Stimulated activated CD8-positive, alpha-beta memory T cell treated with anti-CD3 and anti-CD28 coated beads, Interleukin-2, amount 100 ng/mL, for 1 hour (primary cell): Measurements from ENCODE around the gene MORC1.
"Not testable (repeated sequence)": the region's sequence is repeated elsewhere in the genome, so short reads cannot be mapped to it uniquely, and the experiment has no call there.

ENCODE experiments used
- DNase-seq, 2 donors: peaks; one replicate each; pipeline ENCODE4 v3.0.0-alpha.2; 2020; ENCODE audit warnings: low read depth in 2 of 2

Gene MORC1

DNA sequence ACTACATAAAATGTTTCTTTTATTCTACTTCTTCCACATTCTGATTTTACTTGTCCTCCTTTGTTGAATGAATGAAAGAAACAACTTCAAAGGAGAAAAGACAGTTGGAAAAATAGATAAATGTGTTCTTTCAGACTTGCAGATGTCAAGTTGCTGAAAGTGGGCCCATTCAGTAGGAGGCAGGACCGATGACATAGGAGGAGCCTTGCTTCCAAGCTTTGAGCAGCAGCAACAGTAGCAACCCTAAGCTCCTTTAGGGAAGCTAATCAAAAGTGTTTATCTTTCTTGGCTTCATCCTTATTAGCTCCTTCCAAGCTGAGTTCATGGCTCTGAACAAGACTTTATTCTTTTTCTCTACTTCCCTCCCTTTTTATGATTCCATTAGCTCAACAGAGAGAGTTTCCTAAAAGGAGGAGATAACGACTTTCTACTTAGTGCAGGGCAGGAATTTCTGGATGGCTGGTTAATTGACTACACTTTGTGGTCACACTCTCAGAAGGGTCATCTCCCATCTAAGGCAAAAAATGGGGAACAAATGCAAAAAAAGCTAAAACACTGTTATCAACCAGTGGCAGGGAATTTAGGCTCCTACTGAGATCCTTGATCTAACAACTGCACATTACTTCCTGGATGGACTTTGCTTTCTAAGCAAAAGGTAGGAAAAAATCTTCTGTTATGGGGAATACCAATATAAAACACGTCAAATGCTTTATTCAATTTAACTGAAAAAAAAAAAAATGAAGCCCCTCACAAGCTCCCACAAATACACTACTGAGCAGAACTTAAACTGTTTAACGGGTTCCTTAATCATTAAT, 4.8 kb downstream of the MORC1 start:
- DNase-seq, result no peak

- no peak for DNase-seq
Measured at GRCh38 chr3:109109574-109109973, 8.4 kb downstream of the MORC1 start.

- no peak for DNase-seq
Measured at GRCh38 chr3:109098079-109098644, 19.8 kb downstream of the MORC1 start.

- DNase-seq, result no peak
Measured at GRCh38 chr3:109095166-109095565, 22.8 kb downstream of the MORC1 start.

- no peak for DNase-seq
Measured at GRCh38 chr3:109093561-109093960, 24.4 kb downstream of the MORC1 start.

- DNase-seq, result no peak
Measured at GRCh38 chr3:109091846-109092245, 26.1 kb downstream of the MORC1 start.

DNA sequence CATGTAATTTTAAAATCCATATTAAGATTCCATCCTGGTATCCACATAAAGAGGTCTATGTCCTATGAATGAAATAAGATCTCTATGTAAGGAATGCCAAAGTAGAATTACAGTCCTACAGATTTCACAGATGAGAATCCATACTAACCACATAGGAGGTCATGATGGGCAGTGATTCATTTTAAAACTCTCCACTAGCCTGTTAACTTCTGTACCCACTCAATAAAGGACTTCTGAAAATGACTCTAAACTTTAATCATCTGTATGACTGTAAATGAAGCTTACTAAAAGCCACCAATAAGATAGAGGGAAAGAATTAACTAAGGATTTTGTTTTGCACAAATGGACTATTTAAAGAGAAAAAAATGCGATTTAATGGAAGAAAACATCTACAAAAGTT, 28.7 kb downstream of the MORC1 start:
- DNase-seq, result no peak

GRCh38 chr3:109081746-109082510, 36.0 kb downstream of the MORC1 start:
- DNase-seq, result no peak

DNA sequence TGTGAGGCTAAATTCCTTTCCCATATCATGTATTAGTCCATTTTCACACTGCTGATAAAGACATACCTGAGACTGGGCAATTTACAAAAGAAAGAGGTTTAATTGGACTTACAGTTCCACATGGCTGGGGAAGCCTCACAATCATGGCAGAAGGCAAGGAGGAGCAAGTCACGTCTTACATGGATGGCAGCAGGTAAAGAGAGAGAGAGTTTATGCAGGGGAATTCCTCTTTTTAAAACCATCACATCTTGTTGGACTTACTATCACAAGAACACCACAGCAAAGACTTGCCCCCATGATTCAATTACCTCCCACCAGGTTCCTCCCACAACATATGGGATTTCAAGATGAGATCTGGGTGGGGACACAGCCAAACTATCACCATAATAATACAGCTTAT, 37.8 kb downstream of the MORC1 start:
- DNase-seq, result not testable (repeated sequence)

DNA sequence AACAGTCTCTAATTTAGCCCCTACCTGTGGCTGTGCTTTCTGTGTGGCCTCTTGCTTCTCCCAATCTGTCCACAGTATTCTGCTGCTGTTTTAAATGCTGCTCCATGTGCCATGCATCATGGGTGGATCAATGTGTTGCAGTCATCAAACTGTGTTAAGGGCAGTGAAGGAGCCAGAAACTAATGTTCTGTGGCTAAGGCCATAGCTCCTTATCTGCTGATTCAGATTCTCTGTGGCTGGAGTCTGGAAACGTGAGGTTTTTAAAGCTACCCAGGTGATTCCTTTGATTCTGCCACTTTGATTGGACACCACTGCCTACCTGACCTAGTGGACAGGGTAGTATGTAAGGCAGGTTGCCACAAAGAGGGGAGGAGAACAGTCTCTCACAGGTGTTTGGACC, 44.8 kb downstream of the MORC1 start:
- DNase-seq, result no peak

DNA sequence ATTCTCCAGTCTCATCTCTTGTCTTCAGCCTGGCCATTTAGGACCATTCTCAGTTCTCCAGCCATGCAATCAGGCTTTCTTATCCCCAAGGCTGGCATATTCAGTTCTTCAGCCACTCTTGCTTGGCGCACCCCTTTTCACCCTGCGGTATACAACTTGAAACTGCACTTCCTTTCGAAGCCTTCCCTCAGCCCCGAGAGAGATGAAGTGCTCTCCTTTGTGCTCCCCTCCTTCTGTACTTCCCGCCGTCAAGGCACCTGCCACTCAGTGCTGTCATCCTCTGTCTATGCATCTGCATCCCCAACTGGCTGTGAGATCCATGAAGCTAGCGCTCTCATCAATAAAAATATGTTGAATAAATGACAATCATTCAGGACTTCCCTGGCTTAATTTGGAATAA, 45.7 kb downstream of the MORC1 start:
- no peak for DNase-seq

DNA sequence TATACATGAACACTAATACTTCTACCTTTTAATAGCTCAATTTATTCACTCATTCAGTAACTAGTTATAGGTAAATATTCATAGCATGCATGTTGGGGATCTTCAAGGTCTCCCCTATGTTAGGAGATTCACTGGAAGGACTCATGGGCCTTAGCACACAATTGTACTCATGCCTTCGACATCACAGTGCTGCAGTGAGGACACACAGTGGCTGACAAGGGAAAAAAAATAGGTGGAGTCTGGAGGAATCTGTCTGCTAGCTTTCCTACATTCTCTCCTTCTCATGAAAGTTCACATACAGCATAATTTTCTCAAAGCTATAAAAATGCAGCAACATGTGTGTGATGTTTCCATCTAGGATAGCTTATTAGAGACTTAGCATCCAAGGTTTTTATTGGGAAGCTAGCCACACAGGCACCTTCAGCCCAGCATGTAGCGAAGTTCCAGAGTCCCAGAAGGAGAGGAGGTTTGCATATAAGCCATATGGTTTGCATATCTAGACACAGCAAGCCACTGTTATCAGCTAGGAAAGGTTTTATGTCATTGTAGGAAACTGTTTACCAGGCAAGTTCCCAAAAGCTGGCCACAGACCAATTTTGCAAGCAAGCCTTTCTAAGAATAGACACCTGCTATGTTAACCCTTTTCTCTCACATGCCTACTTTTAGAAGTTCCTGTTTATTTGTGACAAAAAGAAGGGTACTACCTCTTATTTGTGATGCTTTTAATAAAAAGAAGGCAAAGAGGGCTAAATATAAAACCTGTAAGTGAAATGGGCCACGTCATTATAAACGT, 46.4 kb downstream of the MORC1 start:
- no peak for DNase-seq

DNA sequence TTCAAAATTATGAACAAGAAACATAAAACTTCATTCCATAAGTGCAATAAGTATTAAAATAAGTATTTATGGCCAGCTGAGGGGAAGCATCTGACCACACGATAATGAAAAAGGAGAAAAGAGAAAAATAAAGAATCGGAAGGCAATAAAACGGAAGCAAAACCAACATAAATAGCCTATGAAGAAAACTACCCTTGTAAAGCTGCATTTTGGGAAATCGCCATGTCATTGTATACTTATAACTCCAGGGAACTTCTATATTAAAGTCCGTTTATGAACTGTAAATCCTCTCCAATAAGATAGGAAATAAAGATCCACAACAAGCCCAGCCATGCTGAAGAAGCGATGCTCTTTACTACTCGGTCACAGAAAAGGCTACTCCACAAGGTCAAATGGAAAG, 47.7 kb downstream of the MORC1 start:
- DNase-seq, result no peak

DNA sequence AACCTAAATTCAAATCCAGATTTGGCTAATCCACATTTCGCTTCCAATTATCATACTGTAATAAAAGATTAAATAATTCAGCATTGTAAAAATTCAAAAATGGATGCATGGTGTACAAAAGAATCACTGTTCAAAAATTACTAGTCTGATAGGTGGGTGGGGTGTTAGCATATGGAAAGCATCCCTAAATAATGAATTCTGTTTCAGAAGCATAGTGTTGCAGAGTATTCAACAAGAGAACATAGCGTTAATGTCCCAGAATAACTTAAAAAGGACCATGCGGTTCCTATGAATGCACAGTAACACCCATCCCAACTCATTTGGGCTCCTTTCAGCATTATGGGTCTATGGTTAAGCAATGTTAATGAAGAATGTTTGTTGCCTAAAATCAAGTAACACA, 51.1 kb downstream of the MORC1 start:
- no peak for DNase-seq

DNA sequence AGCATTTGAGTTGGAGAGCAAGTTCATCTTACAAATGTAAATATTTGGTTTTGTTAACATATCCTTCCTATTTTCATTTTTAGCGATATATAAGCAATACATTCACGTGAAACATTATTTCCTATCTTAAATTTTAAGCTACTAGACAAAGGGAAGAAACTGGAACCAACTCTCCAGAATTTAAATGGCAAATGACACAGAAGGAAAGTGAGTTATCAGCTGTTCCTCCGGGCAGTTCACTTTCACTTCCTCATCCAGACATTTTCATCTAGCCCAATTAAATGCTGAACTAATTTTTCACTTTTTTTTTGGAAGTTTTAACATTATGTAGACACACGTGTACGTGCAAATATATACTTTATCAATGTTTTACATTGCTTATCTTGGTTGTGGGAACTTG, 58.7 kb downstream of the MORC1 start:
- DNase-seq, result no peak

DNA sequence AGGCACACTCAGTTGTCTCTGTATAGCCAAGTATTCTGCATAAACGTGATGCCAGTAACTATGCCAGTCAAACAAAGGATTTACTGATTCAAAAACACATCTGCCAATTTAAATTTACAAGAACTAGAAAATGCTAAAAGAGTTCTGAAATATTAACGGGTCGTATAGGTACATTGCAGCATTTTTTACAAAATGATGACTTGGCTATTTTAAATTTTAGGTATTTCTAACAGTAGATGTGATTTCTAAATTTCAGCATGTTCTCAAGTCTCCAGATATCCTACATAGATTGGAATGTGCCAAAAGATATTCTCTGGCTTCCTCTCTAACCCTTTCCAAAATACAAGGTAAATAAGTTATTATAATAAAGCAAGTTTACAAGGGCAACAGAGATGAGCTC, 60.3 kb downstream of the MORC1 start:
- DNase-seq, result no peak

- DNase-seq, result no peak
Measured at GRCh38 chr3:109057056-109057455, 60.9 kb downstream of the MORC1 start.

GRCh38 chr3:109050591-109051167, 67.3 kb downstream of the MORC1 start:
- no peak for DNase-seq

- DNase-seq, result no peak
Measured at GRCh38 chr3:109047366-109047765, 70.6 kb downstream of the MORC1 start.

DNA sequence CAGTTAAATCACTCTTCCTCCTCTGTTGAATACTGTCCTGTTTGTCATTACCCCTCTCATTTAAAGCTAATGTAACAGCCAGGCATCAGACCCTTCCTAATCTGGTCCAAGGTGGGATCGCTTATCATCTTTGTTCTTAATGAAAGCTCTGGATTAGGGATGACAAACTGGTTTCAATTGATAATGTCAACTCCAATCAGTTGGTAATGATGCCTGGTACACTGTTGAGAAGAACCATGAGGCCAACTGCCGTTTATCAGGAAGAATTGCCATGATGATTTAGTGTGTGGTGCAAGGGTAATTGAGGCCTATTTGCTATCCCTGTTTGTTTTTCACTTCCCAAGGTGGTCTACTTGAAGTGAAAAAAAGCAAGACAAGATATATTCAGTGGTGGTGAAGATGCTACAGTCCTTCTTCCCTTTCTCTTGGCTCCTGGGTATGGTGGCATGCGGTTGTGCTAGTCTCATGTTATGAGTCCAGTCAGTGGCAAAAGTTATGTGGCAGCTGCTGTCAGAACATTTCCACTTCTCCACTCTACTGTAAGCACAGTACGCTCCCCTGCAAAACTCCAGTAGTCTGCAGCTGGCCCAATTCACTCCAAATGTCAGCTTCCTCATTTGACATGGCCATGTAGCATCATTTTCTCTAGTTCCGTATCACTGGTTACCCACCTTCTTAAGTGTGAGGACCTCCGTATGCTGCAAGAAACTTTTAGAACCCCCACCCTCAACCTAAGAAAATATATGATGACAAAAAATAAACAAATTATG, 72.5 kb downstream of the MORC1 start:
- no peak for DNase-seq

- DNase-seq, result no peak
Measured at GRCh38 chr3:109035082-109035481, 82.9 kb downstream of the MORC1 start.
